ENCODE results near the gene SBF2.

- TF ChIP-seq CTCF (conservative IDR thresholded peaks at IDR 0.05) (no peak), ZFX (IDR thresholded peaks at IDR 0.05) (no peak)
Measured at GRCh38 chr11:10113852-10114251, 180.2 kb downstream of the SBF2 start.

Measured in C4-2B (cell line).